H1 (cell line): ENCODE measurements around the gene RLBP1. TPM values are rescaled to one million over a fixed set of nuclear protein-coding genes. Genes with fewer than 3 reads are reported as not detected.
A peak's percentile ranks its signal among the peaks of the same experiment; 100 is the strongest.

Experiments used
- CTCF ChIA-PET: fragments of 300-600 bp; sonication (Branson Sonifier 250); formaldehyde crosslinking; loops from one replicate; lab custom pipeline; 2021; ENCODE audit not compliant: partially characterized antibody; lab: Charles Lee
- POLR2A ChIA-PET: fragments of 300-600 bp; sonication (Branson Sonifier 250); formaldehyde crosslinking; loops from one replicate; lab custom pipeline; 2021; ENCODE audit warnings: inconsistent platforms; ENCODE audit not compliant: partially characterized antibody; lab: Charles Lee
- DNase-seq, 2 experiments: peaks; one replicate each; pipeline versions ENCODE4 v3.0.0 to v3.0.0-alpha.2; 2010 to 2022; ENCODE audit warnings: low spot score in 2 of 2, low read depth in 1 of 2, mixed read lengths in 1 of 2
- FAIRE-seq: peaks from 2 replicates; lab custom pipeline; 2011; peaks lifted over from hg19 to GRCh38; lab: Jason Lieb, UNC
- H2AFZ ChIP-seq: 2 replicates; pipeline ENCODE4 v1.8.1; 2012; ENCODE audit warnings: low read length, inconsistent platforms
- H2AK5ac ChIP-seq: 2 replicates; pipeline ENCODE4 v1.6.1; 2013; ENCODE audit warnings: low read depth, low read length
- H2BK120ac ChIP-seq: replicated peaks from 2 replicates; pipeline ENCODE3; 2013; ENCODE audit warnings: low read depth, low read length, inconsistent platforms
- H2BK12ac ChIP-seq: 2 replicates; pipeline ENCODE4 v1.6.1; 2013; ENCODE audit warnings: low read depth, low read length
- H2BK15ac ChIP-seq: 2 replicates; pipeline ENCODE4 v1.6.1; 2013; ENCODE audit warnings: low read length
- H2BK20ac ChIP-seq: 2 replicates; pipeline ENCODE4 v1.6.1; 2013; ENCODE audit warnings: low read length
- H2BK5ac ChIP-seq: 2 replicates; pipeline ENCODE4 v1.6.1; 2013; ENCODE audit warnings: low read depth, low read length
- H3K14ac ChIP-seq: 2 replicates; pipeline ENCODE4 v1.6.1; 2013; ENCODE audit warnings: inconsistent platforms; ENCODE audit not compliant: insufficient read length
- H3K18ac ChIP-seq: 2 replicates; pipeline ENCODE4 v1.6.1; 2013; ENCODE audit warnings: low read length; ENCODE audit errors: extremely low read depth
- H3K23ac ChIP-seq: 2 replicates; pipeline ENCODE4 v1.6.1; 2013; ENCODE audit warnings: inconsistent platforms; ENCODE audit not compliant: insufficient read length
- H3K23me2 ChIP-seq: 2 replicates; pipeline ENCODE4 v1.6.1; 2013; ENCODE audit warnings: low read depth, low read length
- H3K27ac ChIP-seq: 2 replicates; pipeline ENCODE4 v1.6.1; 2011; ENCODE audit warnings: low read depth, low read length, inconsistent platforms
- H3K27me3 ChIP-seq, 4 experiments: replicated peaks in 1 of 4; 1 replicate in 1 of 4; 2 replicates in 3 of 4; pipeline versions ENCODE4 v1.6.1 to v1.8.1; 2011 to 2013; ENCODE audit warnings: low read length in 3 of 4, mild to moderate bottlenecking in 3 of 4, inconsistent platforms in 2 of 4, mixed read lengths in 2 of 4, moderate library complexity in 1 of 4; ENCODE audit not compliant: control insufficient read depth in 3 of 4, insufficient read depth in 3 of 4; ENCODE audit errors: extremely low read depth in 1 of 4
- H3K36me3 ChIP-seq, 4 experiments: 2 replicates each; pipeline versions ENCODE4 v1.6.1 to v1.8.1; 2011 to 2013; ENCODE audit warnings: mild to moderate bottlenecking in 4 of 4, low read length in 3 of 4, moderate library complexity in 2 of 4, control low read depth in 1 of 4, inconsistent platforms in 1 of 4; ENCODE audit not compliant: insufficient read depth in 4 of 4, control insufficient read depth in 2 of 4
- H3K4ac ChIP-seq: replicated peaks from 2 replicates; pipeline ENCODE3; 2013; ENCODE audit warnings: low read length, low read depth, mixed read lengths, inconsistent platforms; ENCODE audit not compliant: insufficient read length
- H3K4me1 ChIP-seq, 4 experiments: replicated peaks in 1 of 4; 1 replicate in 1 of 4; 2 replicates in 3 of 4; pipeline versions ENCODE4 v1.6.1 to v1.8.1; 2011 to 2013; ENCODE audit warnings: low read length in 3 of 4, inconsistent platforms in 2 of 4, mixed read lengths in 1 of 4; ENCODE audit not compliant: insufficient read depth in 4 of 4, control insufficient read depth in 3 of 4
- H3K4me2 ChIP-seq, 2 experiments: 2 replicates each; pipeline versions ENCODE4 v1.6.1 to v1.8.1; 2011 to 2013; ENCODE audit warnings: low read depth in 2 of 2, low read length in 2 of 2, control low read depth in 1 of 2, inconsistent platforms in 1 of 2, mild to moderate bottlenecking in 1 of 2; ENCODE audit not compliant: insufficient read depth in 1 of 2
- H3K4me3 ChIP-seq, 4 experiments: fragments of 200-600, 300-600 bp in 1 of 4; sonication (generic), shearing (Covaris generic), sonication (Bioruptor Twin) in 1 of 4; 2 replicates each; pipeline versions ENCODE4 v1.5.1 to v1.8.1; 2011 to 2016; ENCODE audit warnings: low read length in 4 of 4, low read depth in 3 of 4, control low read depth in 2 of 4, inconsistent platforms in 2 of 4, mild to moderate bottlenecking in 2 of 4, mixed read lengths in 1 of 4, moderate library complexity in 1 of 4; ENCODE audit not compliant: insufficient read depth in 2 of 4; ENCODE audit errors: extremely low read depth in 1 of 4
- H3K56ac ChIP-seq: replicated peaks from 2 replicates; pipeline ENCODE3; 2013; ENCODE audit warnings: low read depth, mild to moderate bottlenecking, mixed read lengths, low read length, inconsistent platforms; ENCODE audit not compliant: insufficient read length
- H3K79me1 ChIP-seq: 2 replicates; pipeline ENCODE4 v1.6.1; 2013; ENCODE audit warnings: low read depth, low read length, control low read depth
- H3K79me2 ChIP-seq, 2 experiments: 2 replicates each; pipeline versions ENCODE4 v1.6.1 to v1.8.1; 2012 to 2013; ENCODE audit warnings: low read length in 2 of 2, mild to moderate bottlenecking in 2 of 2, inconsistent platforms in 1 of 2; ENCODE audit not compliant: insufficient read depth in 2 of 2, control insufficient read depth in 1 of 2
- H3K9ac ChIP-seq, 4 experiments: replicated peaks in 1 of 4; 1 replicate in 1 of 4; 2 replicates in 3 of 4; pipeline versions ENCODE4 v1.6.1 to v1.8.1; 2011 to 2013; ENCODE audit warnings: low read depth in 3 of 4, low read length in 3 of 4, control low read depth in 2 of 4, mild to moderate bottlenecking in 2 of 4, moderate library complexity in 2 of 4, inconsistent platforms in 1 of 4; ENCODE audit errors: extremely low read depth in 1 of 4
- H3K9me3 ChIP-seq, 2 experiments: 2 replicates each; pipeline versions ENCODE4 v1.6.1 to v1.8.1; 2012 to 2013; ENCODE audit warnings: mild to moderate bottlenecking in 2 of 2, moderate library complexity in 2 of 2, control low read depth in 1 of 2, inconsistent platforms in 1 of 2, low read depth in 1 of 2, low read length in 1 of 2, mixed read lengths in 1 of 2; ENCODE audit not compliant: insufficient read depth in 2 of 2
- H4K20me1 ChIP-seq, 2 experiments: replicated peaks in 1 of 2; 2 replicates each; pipeline versions ENCODE3 to v1.8.1; 2011 to 2013; ENCODE audit warnings: inconsistent platforms in 2 of 2, low read length in 2 of 2, mild to moderate bottlenecking in 1 of 2; ENCODE audit not compliant: insufficient read depth in 2 of 2, control insufficient read depth in 1 of 2
- H4K5ac ChIP-seq: 2 replicates; pipeline ENCODE4 v1.6.1; 2013; ENCODE audit warnings: low read length, low read depth, mixed read lengths, inconsistent platforms; ENCODE audit not compliant: insufficient read length
- H4K8ac ChIP-seq: 2 replicates; pipeline ENCODE4 v1.8.0; 2013; ENCODE audit warnings: mild to moderate bottlenecking, moderate library complexity, low read length, inconsistent platforms; ENCODE audit not compliant: insufficient read depth; ENCODE audit errors: extremely low read depth
- H4K91ac ChIP-seq: replicated peaks from 2 replicates; pipeline ENCODE3; 2013; ENCODE audit warnings: low read length, mixed read lengths, inconsistent platforms; ENCODE audit not compliant: insufficient read length
- EP300 ChIP-seq, 2 experiments: IDR thresholded peaks; 1 replicate in 1 of 2; 2 replicates in 1 of 2; pipeline ENCODE4 v1.6.1; 2011 to 2012; ENCODE audit warnings: low read depth in 2 of 2, low read length in 2 of 2, mild to moderate bottlenecking in 2 of 2, borderline replicate concordance in 1 of 2, inconsistent platforms in 1 of 2, moderate library complexity in 1 of 2
- GTF2F1 ChIP-seq: IDR thresholded peaks from 2 replicates; pipeline ENCODE4 v1.6.1; 2012; ENCODE audit warnings: low read depth, low read length, improper control_type of control experiment, borderline replicate concordance
- HDAC6 ChIP-seq: IDR thresholded peaks from one replicate; pipeline ENCODE4 v1.7.1; 2012; ENCODE audit warnings: low read depth, mild to moderate bottlenecking, inconsistent platforms, low read length, moderate library complexity
- KDM4A ChIP-seq: IDR thresholded peaks from one replicate; pipeline ENCODE4 v1.7.1; 2012; ENCODE audit warnings: low read depth, mild to moderate bottlenecking, moderate library complexity, low read length, inconsistent platforms; ENCODE audit not compliant: severe bottlenecking
- PHF8 ChIP-seq: fragments of 200-600 bp; sonication (generic); conservative IDR thresholded peaks from 2 replicates; pipeline ENCODE4 v1.7.1; 2012; ENCODE audit warnings: low read depth, mild to moderate bottlenecking, inconsistent platforms, low read length, moderate library complexity
- SIN3A ChIP-seq, 2 experiments: IDR thresholded peaks in 1 of 2; conservative IDR thresholded peaks in 1 of 2; 2 replicates each; pipeline ENCODE4 v1.6.1; 2011 to 2012; ENCODE audit warnings: low read length in 2 of 2, improper control_type of control experiment in 1 of 2, low read depth in 1 of 2, mild to moderate bottlenecking in 1 of 2
- YY1 ChIP-seq: IDR thresholded peaks from 2 replicates; pipeline ENCODE4 v1.6.1; 2011; ENCODE audit warnings: low read depth, mild to moderate bottlenecking, low read length
- WGBS, 2 experiments: shearing (Covaris generic) in 1 of 2; methylation state at CpG; one replicate each; pipeline versions ENCODE4 v1.1.6 to v1.1.7; 2013 to 2015; ENCODE audit warnings: low lambda C conversion rate in 2 of 2, mixed read lengths in 2 of 2, inconsistent platforms in 1 of 2, low coverage in 1 of 2, missing lambda C conversion rate in 1 of 2; ENCODE audit not compliant: insufficient replicate concordance in 2 of 2, insufficient coverage in 1 of 2, insufficient read length in 1 of 2; ENCODE audit errors: extremely low coverage in 1 of 2, missing lambda C conversion rate in 1 of 2; 5-methylcytosine and 5-hydroxymethylcytosine counted together
- long read RNA-seq, 2 experiments: library from RNA in 1 of 2; library from capped mRNA in 1 of 2; stranded (forward); transcript quantifications; one replicate each; pipeline ENCODE4 v2.0.0, GENCODE V29; 2021; ENCODE audit warnings: inconsistent platforms in 1 of 2
- polyA minus RNA-seq, 3 experiments: library from RNA; depleted of rRNA, polyadenylated mRNA; stranded (reverse); fragments of >200 nt; gene quantifications; 1 replicate in 2 of 3; 2 replicates in 1 of 3; pipeline ENCODE4 v1.2.3, GENCODE V29; 2011
- polyA plus RNA-seq, 7 experiments: library from polyadenylated mRNA; depleted of rRNA in 3 of 7; stranded (reverse) in 5 of 7; unstranded in 2 of 7; fragments of >200 nt in 5 of 7; fragments of 200-250 nt in 2 of 7; gene quantifications; 1 replicate in 5 of 7; 2 replicates in 1 of 7; 4 replicates in 1 of 7; pipeline versions ENCODE4 v1.2.1 to v1.2.3, GENCODE V29; 2011 to 2013; ENCODE audit warnings: missing spikeins in 2 of 7, mixed read lengths in 2 of 7
- total RNA-seq: library from RNA; stranded (reverse); fragmentation: NEBNext Ultra II Directional; extraction: Animal tissue kit (Norgen Biotek cat#: 25700); gene quantifications from 2 replicates; pipeline ENCODE4 v1.2.1, GENCODE V29; 2021
- TF ChIP-seq, protein P1 (sequence below): IDR thresholded peaks from 2 replicates; pipeline ENCODE4 v1.6.1; 2012; ENCODE audit warnings: low read length, inconsistent platforms
- TF ChIP-seq, protein P2 (sequence below): IDR thresholded peaks from 2 replicates; pipeline ENCODE4 v1.6.1; 2012; ENCODE audit warnings: inconsistent platforms

The RLBP1 gene
- not detected in 2 replicates for total RNA-seq
- polyA plus RNA-seq (2011; rRNA removed), result 0.05 TPM in 2 replicates
- 0.06 TPM for polyA plus RNA-seq (2011; cell fraction: cytosol; rRNA removed)
- not detected for polyA plus RNA-seq (2011; cell fraction: nucleus; rRNA removed)
- polyA plus RNA-seq (2012, experiment 1 of 2), result not detected in 4 replicates
- not detected for polyA plus RNA-seq (2012, experiment 2 of 2)
- not detected for polyA plus RNA-seq (2013, experiment 1 of 2)
- not detected for polyA plus RNA-seq (2013, experiment 2 of 2)
- polyA minus RNA-seq (2011; rRNA and poly(A)+ RNA removed), result not detected in 2 replicates
- polyA minus RNA-seq (2011; cell fraction: cytosol; rRNA and poly(A)+ RNA removed), result not detected
- not detected for polyA minus RNA-seq (2011; cell fraction: nucleus; rRNA and poly(A)+ RNA removed)
- long read RNA-seq, experiment 1, result 0 reads
- long read RNA-seq, experiment 2, result 0 reads

DNA sequence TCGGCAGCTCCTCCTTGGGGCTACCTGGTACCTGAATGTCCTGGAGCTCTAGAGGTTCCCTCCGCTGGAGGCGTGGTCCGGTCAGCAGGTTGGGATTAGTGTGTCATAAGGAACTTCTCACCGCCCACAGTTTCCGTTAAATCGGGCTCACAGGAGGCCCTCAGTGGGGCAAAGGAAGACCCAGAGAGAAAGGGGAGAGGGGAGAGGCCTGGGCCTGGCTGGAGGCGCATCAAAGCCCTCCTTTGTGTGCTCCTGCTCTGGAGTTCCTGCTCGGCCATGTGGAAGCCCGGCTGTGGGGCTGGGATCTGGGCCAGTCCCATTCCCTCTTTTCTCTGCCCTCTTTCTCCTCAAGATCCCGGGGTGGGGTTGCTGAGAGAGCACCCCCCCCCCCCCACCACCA lies at the start of gene RLBP1:
RLBP1 (minus strand) TSS at position 37 of the 400 bp plus-strand sequence. CDS start 2,604 bp downstream, outside the sequence.
- Histone ChIP-seq H2AFZ (peak within 1 kb of the TSS; percentile 81; the same call in 1 of the 2 replicates), H3K4me1 (no peaks in the 10 kb centered on the region; a peak in 2 of 7 replicates), H4K8ac (0 out of 2 replicates have a peak within 1 kb of the TSS, but pooled peaks have one; percentile 28), H3K14ac (no peak within 1 kb of the TSS), H3K9ac (no peak within 1 kb of the TSS), H4K20me1 (no peaks in the 10 kb centered on the region), H2BK12ac (no peak within 1 kb of the TSS), H2BK120ac (no peak within 1 kb of the TSS), H3K79me1 (no peaks in the 10 kb centered on the region), H3K27ac (no peak within 1 kb of the TSS), H3K18ac (no peak within 1 kb of the TSS), H2BK20ac (no peak within 1 kb of the TSS), H3K4me3 (no peak within 1 kb of the TSS), H3K4me2 (no peak within 1 kb of the TSS), H3K23ac (no peak within 1 kb of the TSS), H3K56ac (no peak within 1 kb of the TSS), H2AK5ac (no peak within 1 kb of the TSS), H3K79me2 (no peaks in the 10 kb centered on the region), H3K36me3 (no peaks in the 10 kb centered on the region), H2BK5ac (no peak within 1 kb of the TSS), H3K4ac (no peak within 1 kb of the TSS), H4K5ac (no peak within 1 kb of the TSS), H3K9me3 (no peaks in the 10 kb centered on the region), H3K23me2 (no peaks in the 10 kb centered on the region), H4K91ac (no peak within 1 kb of the TSS), H3K27me3 (no peaks in the 10 kb centered on the region), H2BK15ac (no peak within 1 kb of the TSS)
- POLR2A ChIA-PET, result no interaction called here
- no peak for FAIRE-seq
- DNase-seq, result no peak
- CTCF ChIA-PET, result interaction anchor here (1.1 to 4.0 kb wide), 3 partner anchors 14 to 44 kb away, joined by 3 to 19 read pairs (median 6); no protein-coding TSS in a partner anchor
- WGBS, 2 experiments, result 87% methylated on average over 10 of the region's 11 CpGs; no CpG with 5 or more reads in 1 of the 2 experiments
- TF ChIP-seq KDM4A (no peak), HDAC6 (no peak), PHF8 (no peak), SIN3A (conservative IDR thresholded peaks at IDR 0.05 in 1 of 2, IDR thresholded peaks at IDR 0.05 in 1 of 2; ENCODE audit: low read depth in 1 of 2, low read length in 2 of 2) (no peak), GTF2F1 (no peak), EP300 (IDR thresholded peaks at IDR 0.05; ENCODE audit: borderline replicate concordance in 1 of 2, low read depth in 2 of 2, low read length in 2 of 2) (no peak), YY1 (no peak)
- TF ChIP-seq, protein P1, sequence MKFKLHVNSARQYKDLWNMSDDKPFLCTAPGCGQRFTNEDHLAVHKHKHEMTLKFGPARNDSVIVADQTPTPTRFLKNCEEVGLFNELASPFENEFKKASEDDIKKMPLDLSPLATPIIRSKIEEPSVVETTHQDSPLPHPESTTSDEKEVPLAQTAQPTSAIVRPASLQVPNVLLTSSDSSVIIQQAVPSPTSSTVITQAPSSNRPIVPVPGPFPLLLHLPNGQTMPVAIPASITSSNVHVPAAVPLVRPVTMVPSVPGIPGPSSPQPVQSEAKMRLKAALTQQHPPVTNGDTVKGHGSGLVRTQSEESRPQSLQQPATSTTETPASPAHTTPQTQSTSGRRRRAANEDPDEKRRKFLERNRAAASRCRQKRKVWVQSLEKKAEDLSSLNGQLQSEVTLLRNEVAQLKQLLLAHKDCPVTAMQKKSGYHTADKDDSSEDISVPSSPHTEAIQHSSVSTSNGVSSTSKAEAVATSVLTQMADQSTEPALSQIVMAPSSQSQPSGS, result no peak
- TF ChIP-seq, protein P2, sequence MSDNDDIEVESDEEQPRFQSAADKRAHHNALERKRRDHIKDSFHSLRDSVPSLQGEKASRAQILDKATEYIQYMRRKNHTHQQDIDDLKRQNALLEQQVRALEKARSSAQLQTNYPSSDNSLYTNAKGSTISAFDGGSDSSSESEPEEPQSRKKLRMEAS, result no peak
